Thoracic aorta (tissue), 2 donors: ENCODE measurements around the gene TXNDC12. TPM values are rescaled to one million over a fixed set of nuclear protein-coding genes. Genes with fewer than 3 reads are reported as not detected.
"Not testable (repeated sequence)": the region's sequence is repeated elsewhere in the genome, so short reads cannot be mapped to it uniquely, and the experiment has no call there.

Experiments
- ATAC-seq: fragments of 150-250 bp; one replicate; pipeline ENCODE4 v1.8.0; 2017; ENCODE audit warnings: low read depth; ENCODE audit not compliant: insufficient number of reproducible peaks, low FRiP score
- DNase-seq: peaks from one replicate; pipeline ENCODE4 v3.0.0-alpha.2; 2020; ENCODE audit warnings: low spot score
- H3K27ac ChIP-seq, 2 donors: fragments of 200-600 bp; sonication (generic); 1 replicate in 1 of 2; 2 replicates in 1 of 2; pipeline ENCODE4 v1.5.1; 2016; ENCODE audit warnings: mild to moderate bottlenecking in 2 of 2, moderate library complexity in 2 of 2
- H3K27me3 ChIP-seq: fragments of 200-600 bp; sonication (generic); replicated peaks from 2 replicates; pipeline ENCODE4 v1.6.0; 2016; ENCODE audit warnings: mild to moderate bottlenecking; ENCODE audit not compliant: insufficient read depth
- H3K36me3 ChIP-seq: fragments of 200-600 bp; sonication (generic); one replicate; pipeline ENCODE4 v1.5.1; 2016
- H3K4me1 ChIP-seq, 2 donors: fragments of 200-600 bp; sonication (generic); 1 replicate in 1 of 2; 2 replicates in 1 of 2; pipeline versions ENCODE4 v1.5.1 to v1.6.0; 2016; ENCODE audit warnings: low read depth in 2 of 2, mild to moderate bottlenecking in 1 of 2; ENCODE audit not compliant: control insufficient read depth in 1 of 2
- H3K4me3 ChIP-seq: fragments of 200-600 bp; sonication (generic); 2 replicates; pipeline ENCODE4 v1.5.1; 2016; ENCODE audit warnings: mild to moderate bottlenecking
- H3K9me3 ChIP-seq: fragments of 200-600 bp; sonication (generic); 2 replicates; pipeline ENCODE4 v1.5.1; 2016
- total RNA-seq, 2 donors: library from RNA; depleted of rRNA; stranded (reverse); fragments of >200 nt; gene quantifications; one replicate each; pipeline versions ENCODE4 v1.1.0 to v1.2.3, GENCODE V29; 2016
- TF ChIP-seq, protein P1 (sequence below): fragments of 200-600 bp; sonication (generic); IDR thresholded peaks from one replicate; pipeline ENCODE4 v1.5.1; 2019; ENCODE audit warnings: antibody characterized with exemption

The TXNDC12 gene
- total RNA-seq, 2 donors from 2014 or later, result 22.3 to 53.8 TPM

DNA sequence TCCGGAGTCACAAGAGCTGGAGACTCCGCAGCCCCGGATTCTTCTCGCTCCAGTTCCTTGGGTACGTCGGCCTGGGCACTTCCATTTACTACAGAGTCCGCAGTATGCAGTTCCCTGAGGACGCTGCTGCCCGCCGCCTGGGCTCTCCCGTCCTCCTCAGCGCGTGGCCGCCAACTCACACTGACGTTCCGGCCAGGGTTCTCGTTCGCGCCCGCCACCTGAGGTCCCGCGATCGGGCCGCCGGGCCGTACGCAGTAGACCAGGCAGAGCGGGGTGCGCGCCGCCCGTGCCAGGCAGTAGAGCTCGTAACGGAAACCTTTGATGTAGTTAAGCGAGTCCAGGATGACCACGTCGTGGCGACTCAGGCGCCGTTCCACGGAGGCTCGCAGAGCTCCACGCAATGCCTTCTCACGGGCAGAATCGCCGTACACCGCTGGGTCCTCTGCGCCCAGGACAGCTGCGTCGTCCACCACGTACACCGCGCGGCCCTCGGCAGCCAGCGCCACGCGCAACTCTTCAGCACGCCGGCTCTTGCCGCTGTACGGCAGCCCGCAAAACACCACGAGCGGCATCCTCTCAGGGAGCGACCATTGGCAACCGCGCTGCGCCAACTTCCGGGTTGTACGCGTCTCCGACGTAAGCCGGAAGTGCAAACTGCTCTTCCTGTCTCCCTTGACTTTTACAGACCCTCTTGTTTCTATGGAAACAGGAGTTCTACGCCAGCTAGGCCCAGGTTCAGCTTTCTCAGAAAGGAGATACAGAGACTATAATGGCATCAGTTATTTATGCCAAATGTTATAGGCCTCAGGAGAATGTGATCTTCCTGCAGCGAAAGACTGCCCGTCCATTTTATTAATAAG lies 21.6 kb downstream of the TXNDC12 start, which contains the start of gene KTI12:
KTI12 (minus strand) TSS at position 621 of the 860 bp plus-strand sequence; CDS start at position 572, 49 bp downstream.
- H3K9me3 ChIP-seq, result no peaks in the 10 kb centered on the region
- peak within 1 kb of the TSS; percentile 88 to 91 for H3K27ac ChIP-seq
- DNase-seq (peak; percentile 54), ATAC-seq (peak; percentile 90)
- H3K4me1 ChIP-seq, result peaks cover 21 to 28% of the 10 kb centered on the region in 2 donors
- no peaks in the 10 kb centered on the region for H3K27me3 ChIP-seq
- TF ChIP-seq, protein P1, sequence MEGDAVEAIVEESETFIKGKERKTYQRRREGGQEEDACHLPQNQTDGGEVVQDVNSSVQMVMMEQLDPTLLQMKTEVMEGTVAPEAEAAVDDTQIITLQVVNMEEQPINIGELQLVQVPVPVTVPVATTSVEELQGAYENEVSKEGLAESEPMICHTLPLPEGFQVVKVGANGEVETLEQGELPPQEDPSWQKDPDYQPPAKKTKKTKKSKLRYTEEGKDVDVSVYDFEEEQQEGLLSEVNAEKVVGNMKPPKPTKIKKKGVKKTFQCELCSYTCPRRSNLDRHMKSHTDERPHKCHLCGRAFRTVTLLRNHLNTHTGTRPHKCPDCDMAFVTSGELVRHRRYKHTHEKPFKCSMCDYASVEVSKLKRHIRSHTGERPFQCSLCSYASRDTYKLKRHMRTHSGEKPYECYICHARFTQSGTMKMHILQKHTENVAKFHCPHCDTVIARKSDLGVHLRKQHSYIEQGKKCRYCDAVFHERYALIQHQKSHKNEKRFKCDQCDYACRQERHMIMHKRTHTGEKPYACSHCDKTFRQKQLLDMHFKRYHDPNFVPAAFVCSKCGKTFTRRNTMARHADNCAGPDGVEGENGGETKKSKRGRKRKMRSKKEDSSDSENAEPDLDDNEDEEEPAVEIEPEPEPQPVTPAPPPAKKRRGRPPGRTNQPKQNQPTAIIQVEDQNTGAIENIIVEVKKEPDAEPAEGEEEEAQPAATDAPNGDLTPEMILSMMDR, result no peak
- H3K4me3 ChIP-seq, result peak within 1 kb of the TSS; percentile 84
- H3K36me3 ChIP-seq, result no peaks in the 10 kb centered on the region

DNA sequence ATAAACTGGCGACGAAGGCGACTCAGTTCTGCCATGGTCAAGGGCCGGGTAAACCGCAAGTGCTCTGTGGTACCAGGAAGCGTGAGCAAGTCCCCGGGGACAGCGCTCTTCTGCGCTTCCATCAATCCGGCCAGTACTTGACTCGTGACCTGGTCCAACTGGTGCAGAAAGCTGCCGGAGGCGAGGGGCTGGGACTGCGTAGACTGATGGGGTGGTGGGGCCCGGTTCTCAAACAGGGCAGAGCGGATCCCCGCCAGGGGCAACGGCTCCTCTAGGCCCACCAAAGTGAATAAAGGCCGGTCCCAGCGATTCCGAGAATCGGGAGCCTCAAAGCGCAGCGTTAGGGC lies 22.2 kb downstream of the TXNDC12 start:
- H3K4me1 ChIP-seq, result peaks cover 21 to 28% of the 10 kb centered on the region in 2 donors
- H3K27ac ChIP-seq, result peak overlapping the region; percentile 88 to 91
- H3K9me3 ChIP-seq, result no peaks in the 10 kb centered on the region
- no peaks in the 10 kb centered on the region for H3K36me3 ChIP-seq
- no peak for DNase-seq
- H3K27me3 ChIP-seq, result no peaks in the 10 kb centered on the region
- TF ChIP-seq, protein P1, result no peak
- no peak for ATAC-seq
- H3K4me3 ChIP-seq, result peak overlapping the region; percentile 84

DNA sequence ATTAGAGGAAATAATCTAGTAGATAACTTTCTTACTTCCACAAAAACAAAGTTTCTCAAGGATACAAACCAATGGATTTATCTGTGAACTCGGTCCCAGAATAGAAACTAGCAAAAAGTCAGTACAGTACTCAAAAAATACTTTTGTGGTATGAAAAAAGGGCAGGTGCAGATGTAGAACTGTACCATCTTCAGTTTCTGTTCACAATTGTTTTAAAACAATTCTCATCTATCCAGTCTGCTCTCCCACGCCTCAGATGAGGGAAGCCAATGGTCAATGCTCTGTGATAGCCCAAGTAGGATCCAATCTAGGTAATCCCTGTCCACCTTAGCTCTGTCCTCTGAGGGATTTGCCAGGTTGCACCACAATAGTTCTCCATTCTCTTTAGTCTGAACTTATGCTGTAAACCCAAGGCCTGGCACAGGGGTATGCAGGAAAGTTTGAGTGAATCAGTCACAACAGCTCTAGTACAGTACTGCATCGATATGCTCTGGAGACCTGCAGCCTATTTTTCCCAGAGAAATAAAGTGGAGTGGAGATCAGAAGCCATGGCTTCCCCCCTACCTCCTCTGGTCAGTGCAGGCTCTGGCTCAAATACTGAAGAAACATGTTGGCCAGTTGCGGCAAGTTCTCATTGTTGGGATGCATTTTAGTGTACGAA lies 22.7 kb downstream of the TXNDC12 start:
- ATAC-seq, result no peak
- no peaks in the 10 kb centered on the region for H3K36me3 ChIP-seq
- peaks cover 21 to 28% of the 10 kb centered on the region in 2 donors for H3K4me1 ChIP-seq
- no peaks in the 10 kb centered on the region for H3K27me3 ChIP-seq
- TF ChIP-seq, protein P1, result no peak
- no peak for DNase-seq
- H3K27ac ChIP-seq, result peak overlapping the region; percentile 88 to 91
- H3K4me3 ChIP-seq, result peak overlapping the region; percentile 84
- no peaks in the 10 kb centered on the region for H3K9me3 ChIP-seq

DNA sequence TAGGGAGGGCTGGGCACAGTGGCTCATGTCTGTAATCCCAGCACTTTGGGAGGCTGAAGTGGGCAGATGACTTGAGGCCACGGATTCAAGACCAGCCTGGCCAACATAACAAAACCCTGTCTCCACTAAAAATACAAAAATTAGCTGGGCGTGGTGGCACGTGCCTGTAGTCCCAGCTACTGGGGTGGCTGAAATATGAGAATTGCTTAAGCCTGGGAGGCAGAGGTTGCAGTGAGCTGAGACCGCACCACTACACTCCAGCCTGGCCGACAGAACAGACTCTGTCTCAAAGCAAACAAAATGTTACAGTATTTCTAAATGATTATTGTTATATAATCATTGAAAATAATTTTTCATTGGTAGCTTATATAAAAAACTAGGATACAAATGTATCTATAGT lies 26.2 kb downstream of the TXNDC12 start:
- not testable (repeated sequence) for H3K27ac ChIP-seq, H3K9me3 ChIP-seq, ATAC-seq, H3K4me3 ChIP-seq, DNase-seq, H3K27me3 ChIP-seq
- Histone ChIP-seq H3K4me1 (peaks cover 17 to 26% of the 10 kb centered on the region in 2 donors), H3K36me3 (peaks cover 12% of the 10 kb centered on the region)

DNA sequence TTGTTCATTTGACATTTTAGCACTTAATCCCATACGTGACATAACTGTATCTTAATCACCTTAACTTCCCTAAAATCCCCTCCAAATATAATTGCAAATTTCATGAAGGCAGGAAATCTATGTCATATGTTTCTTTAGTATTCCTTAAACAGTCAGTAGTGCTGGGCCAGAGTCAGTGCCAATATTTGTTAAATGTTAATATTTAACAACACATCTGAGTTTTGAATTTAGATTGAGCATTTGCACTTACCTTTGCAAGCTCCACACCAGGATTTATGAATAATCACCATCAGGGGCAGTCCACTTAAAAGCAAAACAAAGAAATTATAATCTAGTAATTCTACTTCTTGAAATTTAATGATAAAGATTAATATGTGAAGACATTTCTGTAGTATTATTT lies 26.7 kb downstream of the TXNDC12 start:
- H3K4me1 ChIP-seq, result peaks cover 17 to 24% of the 10 kb centered on the region in 2 donors
- ATAC-seq (no peak), DNase-seq (no peak)
- H3K27me3 ChIP-seq, result no peaks in the 10 kb centered on the region
- no peak overlapping the region for H3K4me3 ChIP-seq
- no peak overlapping the region for H3K27ac ChIP-seq
- TF ChIP-seq, protein P1, result no peak
- no peaks in the 10 kb centered on the region for H3K9me3 ChIP-seq
- peaks cover 17% of the 10 kb centered on the region for H3K36me3 ChIP-seq
